HS-5 (cell line): ENCODE measurements around the gene GSTP1.
"Not testable (repeated sequence)": the region's sequence is repeated elsewhere in the genome, so short reads cannot be mapped to it uniquely, and the experiment has no call there.

ENCODE experiments used
- DNase-seq: peaks from one replicate; pipeline ENCODE4 v3.0.0-alpha.2; 2012; ENCODE audit warnings: low read depth

The GSTP1 gene

DNA sequence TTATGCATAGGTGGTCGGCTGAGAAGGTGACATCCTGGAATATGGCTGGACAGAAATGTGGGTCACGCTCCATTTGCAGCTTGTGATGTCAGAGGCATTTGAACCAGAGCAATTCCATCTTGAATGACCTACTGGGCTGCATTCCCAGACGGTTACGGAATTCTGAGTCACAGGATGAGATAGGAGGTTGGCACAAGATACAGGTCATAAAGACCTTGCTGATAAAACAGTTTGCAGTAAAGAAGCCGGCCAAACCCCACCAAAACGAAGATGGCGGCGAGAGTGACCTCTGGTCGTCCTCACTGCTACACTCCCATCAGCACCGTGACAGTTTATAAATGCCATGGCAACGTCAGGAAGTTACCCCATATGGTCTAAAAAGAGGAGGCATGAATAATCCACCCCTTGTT lies 19.9 kb upstream of the GSTP1 start:
- peak; percentile 77 for DNase-seq

DNA sequence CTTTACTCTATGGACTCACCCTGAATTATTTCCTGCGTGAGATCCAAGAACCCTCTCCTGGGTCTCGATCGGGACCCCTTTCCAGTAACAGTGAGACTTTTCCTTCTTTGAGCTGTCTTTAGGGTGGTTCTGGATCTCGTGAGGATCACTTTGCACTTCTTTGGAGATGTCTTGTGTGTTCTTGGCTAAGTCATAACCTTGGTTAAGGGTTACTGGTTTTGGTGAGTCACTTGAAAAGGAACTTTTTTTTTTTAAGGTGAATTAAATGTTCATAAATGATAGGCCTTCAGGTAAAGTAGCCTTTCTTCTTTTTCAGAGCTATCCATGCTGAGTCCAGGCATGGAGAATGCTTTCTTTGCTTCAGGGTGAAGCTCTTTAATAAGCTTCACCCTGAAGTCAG lies 19.4 kb upstream of the GSTP1 start:
- DNase-seq: no peak

DNA sequence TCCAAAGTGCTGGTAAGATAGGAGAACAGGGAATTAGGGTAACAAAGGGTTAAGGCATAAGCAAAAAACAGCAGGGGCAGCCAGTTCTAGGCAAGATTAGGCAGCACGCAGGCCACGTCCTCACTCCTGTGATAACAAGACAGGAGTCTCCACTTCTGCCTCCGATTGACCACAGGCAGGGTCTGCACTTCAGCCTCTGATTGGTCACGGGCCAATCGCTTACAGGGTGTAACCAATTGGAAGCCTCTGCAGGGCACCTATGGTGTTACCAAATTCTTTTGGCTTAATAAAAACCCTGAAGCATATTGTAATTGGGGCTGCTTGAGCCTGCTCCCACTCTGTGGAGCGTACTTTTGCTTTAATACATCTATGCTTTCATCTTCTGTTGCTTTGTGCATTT lies 12.2 kb upstream of the GSTP1 start:
- DNase-seq: no peak

DNA sequence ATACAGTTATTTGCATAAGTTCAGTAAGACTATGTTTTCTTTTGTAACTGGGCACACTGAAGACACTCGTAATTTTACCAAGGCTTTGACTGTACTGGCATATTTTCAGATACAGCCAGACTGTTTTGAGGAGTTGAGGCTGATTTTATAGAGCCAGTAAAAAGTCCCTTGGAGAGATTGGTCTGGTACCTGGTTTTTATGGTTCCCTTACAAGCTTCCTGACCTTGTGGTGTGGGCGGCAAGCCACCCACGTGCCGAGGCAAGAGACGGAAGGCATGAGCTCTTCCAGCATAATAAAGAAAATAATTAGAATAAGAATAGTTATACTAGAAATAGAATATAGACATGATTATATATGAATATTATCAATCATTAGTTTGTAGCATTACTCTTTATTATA lies 11.3 kb upstream of the GSTP1 start:
- DNase-seq: no peak

DNA sequence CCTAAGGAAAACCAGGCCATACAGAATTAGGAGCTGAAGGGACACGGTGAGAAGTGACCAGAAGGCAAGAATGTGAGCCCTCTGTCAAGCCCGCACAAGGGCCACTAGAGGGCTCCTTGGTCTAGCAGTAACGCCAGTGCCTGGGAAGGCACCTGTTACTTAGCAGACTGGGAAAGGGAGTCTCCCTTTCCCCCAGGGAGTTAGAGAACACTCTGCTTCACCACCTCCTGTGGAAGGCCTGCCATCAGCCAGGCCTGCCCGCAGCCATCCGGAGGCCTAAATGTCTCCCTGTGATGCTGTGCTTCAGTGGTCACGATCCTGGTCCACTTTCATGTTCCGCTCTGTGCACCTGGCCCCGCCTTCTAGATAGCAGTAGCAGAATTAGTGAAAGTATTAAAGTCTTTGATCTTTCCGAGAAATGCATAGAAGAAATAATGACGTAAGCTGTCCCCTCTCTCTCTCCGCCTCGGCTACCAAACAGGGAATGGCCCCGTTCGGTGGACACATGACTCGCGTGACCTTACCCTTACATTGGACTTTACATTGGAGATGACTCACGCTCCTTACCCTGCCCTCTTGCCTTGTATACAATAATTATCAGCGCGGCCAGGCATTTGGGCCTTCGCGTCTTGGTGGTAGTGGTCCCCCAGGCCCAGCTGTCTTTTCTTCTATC lies 10.7 kb upstream of the GSTP1 start:
- no peak for DNase-seq

DNA sequence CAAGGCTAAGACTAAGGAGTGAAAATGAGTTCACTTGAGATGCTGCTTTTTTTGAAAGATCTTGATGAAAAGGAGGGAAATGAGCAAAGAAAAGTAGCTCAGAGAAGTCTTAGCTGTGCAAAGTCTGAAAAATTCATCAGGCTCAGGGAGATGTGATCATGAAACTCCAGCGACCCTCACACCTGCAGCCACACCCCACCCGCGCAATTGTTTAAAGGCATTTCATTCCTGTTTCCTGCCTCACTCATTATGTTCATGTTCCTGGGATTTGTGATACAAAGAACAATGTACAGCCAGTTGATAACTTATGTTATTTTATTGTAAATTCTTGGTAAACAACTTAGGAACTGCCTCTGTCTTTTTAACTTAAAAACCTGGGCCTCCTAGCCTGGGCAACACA lies 8.7 kb upstream of the GSTP1 start:
- no peak for DNase-seq

DNA sequence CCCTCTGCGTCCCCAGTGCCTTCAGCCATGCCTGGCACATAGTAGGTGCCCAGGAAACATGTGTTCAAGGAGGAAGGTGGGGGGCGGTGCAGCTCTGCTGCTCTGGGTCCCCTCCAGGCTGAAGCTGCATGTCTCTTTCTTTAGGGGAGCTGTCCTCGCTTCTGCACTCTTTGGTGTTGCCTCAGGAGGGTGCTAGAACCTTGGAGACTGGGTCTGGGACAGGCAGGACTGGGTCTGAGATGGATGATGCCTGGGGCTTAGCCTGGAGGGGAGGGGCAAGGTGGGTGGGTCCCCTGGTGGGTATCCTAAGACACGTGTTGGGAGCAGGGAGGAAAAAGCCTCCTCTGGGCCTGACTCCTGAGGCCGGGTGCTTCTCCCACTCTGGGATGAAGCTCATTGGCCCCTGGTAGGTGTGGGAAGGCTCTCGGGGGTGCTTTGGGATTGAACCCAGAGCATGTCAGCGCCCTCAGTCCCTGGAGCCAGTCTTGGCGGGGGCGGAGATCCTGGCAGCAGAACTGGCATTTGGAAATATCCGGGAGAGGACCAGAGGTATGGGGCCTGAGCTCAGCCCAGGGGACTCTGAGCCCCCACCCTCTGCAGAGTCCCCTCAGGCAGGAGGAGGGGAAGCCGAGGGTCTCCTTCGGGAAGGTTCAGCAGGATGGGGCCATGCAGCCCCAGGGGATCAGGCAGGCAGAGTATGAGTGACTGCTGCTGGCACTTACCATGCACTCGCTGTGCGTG lies 6.7 kb upstream of the GSTP1 start:
- no peak for DNase-seq

DNA sequence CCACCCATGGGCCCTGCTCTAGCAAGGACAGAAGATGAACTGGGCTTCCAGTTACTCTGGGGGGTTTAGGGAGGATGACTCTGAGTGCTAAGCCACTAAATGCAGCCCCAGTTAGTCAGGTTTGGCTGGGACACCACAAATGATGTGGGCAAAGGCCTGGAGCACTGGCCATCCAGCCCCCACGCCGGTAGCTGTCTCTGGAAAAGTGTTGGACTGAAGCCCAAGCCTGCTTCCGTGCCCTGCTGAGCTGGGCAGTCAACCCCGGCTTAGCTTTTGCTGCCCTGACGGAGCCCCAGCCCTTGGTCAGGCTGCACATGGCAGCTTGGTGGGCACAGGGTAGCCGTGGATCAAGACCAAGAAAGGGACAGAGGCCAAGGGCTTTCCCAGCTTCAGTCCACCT lies 5.7 kb upstream of the GSTP1 start:
- DNase-seq: no peak

DNA sequence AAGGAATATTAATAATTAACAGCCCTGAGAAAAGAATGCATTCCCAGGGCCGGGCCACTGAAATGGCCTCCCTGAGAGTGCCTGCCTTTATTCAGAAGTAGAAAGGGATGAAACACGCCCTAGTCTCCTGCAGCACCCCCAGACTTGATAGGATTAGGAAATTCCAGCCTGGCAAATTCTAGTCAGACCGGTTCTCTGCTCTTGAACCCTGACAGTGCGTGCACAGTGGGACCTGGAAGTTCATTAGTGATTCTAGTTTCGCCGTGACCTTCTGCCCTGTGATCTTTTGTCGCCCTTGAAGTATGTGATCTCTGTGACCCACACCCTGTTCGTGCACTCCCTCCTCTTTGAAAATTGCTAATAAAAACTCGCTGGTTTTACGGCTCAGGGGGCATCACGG lies 2.1 kb upstream of the GSTP1 start:
- no peak for DNase-seq

DNA sequence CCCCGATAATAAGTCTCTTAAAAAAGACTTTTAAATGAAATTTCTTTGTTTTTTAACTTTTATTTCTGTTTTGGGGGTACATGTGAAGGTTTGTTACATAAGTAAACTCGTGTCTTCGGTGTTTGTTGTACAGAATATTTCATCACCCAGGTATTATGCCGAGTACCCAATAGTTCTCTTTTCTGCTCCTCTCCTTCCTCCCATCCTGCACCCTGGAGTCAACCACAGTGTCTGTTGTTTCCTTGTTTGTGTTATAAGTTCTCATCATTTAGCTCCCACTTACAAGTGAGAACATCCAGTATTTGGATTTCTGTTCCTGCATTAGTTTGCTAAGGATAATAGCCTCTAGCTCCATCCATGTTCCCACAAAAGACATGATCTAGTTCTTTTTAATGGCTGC lies 1.6 kb upstream of the GSTP1 start:
- DNase-seq: no peak

DNA sequence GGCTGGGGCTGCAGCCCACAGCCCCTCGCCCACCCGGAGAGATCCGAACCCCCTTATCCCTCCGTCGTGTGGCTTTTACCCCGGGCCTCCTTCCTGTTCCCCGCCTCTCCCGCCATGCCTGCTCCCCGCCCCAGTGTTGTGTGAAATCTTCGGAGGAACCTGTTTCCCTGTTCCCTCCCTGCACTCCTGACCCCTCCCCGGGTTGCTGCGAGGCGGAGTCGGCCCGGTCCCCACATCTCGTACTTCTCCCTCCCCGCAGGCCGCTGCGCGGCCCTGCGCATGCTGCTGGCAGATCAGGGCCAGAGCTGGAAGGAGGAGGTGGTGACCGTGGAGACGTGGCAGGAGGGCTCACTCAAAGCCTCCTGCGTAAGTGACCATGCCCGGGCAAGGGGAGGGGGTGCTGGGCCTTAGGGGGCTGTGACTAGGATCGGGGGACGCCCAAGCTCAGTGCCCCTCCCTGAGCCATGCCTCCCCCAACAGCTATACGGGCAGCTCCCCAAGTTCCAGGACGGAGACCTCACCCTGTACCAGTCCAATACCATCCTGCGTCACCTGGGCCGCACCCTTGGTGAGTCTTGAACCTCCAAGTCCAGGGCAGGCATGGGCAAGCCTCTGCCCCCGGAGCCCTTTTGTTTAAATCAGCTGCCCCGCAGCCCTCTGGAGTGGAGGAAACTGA lies 731 bp downstream of the GSTP1 start:
- DNase-seq: no peak

DNA sequence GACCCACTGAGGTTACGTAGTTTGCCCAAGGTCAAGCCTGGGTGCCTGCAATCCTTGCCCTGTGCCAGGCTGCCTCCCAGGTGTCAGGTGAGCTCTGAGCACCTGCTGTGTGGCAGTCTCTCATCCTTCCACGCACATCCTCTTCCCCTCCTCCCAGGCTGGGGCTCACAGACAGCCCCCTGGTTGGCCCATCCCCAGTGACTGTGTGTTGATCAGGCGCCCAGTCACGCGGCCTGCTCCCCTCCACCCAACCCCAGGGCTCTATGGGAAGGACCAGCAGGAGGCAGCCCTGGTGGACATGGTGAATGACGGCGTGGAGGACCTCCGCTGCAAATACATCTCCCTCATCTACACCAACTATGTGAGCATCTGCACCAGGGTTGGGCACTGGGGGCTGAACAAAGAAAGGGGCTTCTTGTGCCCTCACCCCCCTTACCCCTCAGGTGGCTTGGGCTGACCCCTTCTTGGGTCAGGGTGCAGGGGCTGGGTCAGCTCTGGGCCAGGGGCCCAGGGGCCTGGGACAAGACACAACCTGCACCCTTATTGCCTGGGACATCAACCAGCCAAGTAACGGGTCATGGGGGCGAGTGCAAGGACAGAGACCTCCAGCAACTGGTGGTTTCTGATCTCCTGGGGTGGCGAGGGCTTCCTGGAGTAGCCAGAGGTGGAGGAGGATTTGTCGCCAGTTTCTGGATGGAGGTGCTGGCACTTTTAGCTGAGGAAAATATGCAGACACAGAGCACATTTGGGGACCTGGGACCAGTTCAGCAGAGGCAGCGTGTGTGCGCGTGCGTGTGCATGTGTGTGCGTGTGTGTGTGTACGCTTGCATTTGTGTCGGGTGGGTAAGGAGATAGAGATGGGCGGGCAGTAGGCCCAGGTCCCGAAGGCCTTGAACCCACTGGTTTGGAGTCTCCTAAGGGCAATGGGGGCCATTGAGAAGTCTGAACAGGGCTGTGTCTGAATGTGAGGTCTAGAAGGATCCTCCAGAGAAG lies 1.6 kb downstream of the GSTP1 start:
- DNase-seq: no peak

DNA sequence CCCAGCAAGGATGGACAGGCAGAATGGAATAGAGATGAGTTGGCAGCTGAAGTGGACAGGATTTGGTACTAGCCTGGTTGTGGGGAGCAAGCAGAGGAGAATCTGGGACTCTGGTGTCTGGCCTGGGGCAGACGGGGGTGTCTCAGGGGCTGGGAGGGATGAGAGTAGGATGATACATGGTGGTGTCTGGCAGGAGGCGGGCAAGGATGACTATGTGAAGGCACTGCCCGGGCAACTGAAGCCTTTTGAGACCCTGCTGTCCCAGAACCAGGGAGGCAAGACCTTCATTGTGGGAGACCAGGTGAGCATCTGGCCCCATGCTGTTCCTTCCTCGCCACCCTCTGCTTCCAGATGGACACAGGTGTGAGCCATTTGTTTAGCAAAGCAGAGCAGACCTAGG lies 2.3 kb downstream of the GSTP1 start:
- DNase-seq: no peak

DNA sequence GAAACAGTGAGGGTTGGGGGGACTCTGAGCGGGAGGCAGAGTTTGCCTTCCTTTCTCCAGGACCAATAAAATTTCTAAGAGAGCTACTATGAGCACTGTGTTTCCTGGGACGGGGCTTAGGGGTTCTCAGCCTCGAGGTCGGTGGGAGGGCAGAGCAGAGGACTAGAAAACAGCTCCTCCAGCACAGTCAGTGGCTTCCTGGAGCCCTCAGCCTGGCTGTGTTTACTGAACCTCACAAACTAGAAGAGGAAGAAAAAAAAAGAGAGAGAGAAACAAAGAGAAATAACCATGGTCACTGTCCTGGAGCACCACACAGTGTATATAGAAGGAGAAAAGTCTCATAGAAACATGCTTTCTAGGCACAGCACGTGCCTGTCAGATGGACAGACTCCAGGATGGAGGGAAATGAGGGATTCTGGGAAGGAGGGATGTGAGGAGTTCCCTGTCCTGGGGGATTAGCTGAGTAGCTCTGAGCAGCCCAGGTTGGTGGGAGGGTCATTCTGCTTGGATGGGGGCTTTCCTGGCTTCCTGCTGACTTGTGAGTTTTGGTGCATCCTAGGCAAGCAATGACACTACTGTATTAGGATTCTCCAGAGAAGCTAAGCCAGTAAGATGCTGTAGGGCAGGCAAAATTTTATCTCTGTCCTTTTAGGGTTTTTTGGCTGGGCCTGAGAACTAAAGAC lies 3.1 kb downstream of the GSTP1 start:
- no peak for DNase-seq

DNA sequence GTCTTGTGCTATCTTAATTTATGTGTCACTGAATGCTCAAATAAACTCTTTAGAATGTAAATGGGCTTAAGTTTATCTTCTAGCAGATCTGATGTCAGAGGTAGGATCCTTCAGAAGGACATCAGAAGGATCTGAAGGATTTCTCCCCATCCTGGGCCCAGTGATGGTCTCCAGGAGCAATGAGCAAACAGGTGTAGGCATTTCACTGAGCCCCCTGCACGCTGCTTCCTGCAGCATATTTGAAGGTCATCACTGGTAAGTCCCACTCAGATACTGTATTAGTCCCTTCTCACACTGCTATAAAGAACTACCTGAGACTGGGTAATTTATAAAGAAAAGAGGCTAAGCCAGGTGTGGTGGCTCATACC lies 4.5 kb downstream of the GSTP1 start:
- no peak for DNase-seq

DNA sequence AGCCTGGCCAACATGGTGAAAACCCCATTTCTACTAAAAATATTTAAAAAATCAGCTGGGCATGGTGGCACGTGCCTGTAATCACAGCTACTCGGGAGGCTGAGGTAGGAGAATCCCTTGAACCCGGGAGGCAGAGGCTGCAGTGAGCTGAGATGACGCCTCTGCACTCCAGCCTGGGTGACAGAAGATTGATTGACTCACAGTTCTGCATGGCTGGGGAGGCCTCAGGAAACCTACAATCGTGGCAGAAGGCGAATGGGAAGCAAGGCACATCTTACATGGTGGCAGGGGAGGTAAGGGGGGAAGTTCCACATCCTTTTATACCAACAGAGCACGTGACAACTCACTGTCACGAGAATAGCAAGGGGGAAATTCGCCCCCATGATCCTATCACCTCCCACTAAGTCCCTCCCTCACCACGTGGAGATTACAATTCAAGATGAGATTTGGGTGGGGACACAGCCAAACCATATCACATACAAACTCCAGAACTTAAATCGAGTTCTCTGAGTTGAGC lies 5.3 kb downstream of the GSTP1 start:
- DNase-seq: not testable (repeated sequence)

DNA sequence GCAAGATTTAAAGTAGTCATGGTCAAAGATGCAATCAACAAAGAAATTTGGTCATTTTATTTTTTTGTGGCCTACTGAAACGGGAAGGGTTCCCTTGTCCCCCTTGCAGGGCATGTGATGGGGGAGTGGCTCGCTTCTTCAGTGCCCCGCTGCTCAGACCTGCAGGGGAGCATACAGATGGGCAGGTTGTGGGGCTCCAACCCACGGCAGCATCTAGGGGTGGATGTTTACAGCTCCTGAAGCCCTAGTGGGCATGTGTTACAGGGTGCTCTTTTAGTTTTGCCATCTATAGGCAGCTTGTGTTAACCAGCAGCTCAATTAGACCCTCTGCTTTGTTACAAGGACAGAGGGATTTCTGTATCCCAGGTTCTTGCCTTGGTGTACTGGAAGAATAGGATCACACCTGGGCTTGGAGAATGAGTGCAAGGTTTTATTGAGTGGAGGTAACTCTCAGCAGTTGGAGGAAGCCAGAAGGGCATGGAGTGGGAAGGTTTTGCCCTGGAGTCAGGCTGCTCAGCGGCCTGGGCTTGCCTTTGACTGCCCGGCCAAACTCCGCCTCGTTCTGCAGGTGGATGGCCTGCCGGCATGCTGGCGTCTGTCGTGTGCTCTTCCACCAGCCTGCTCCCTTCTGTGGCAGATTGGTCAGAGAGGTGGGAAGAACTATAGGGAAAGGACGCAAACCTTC lies 9.4 kb downstream of the GSTP1 start:
- no peak for DNase-seq

DNA sequence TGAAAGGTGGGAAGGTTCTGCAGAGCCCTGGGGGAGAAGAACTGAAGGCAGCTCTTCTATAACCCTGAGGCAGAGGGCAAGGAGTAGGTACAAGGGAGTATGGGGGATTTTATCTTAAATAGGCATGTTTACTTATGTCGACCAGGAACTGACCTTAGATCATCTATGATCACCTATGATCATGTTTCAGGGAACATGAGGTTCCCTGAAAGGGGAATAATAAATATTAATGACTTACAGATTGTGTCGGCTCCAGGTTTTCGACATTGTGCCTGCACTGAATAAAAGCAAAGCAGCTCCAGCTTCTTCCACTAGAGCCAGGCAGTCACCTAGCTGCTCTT lies 9.9 kb downstream of the GSTP1 start:
- DNase-seq: no peak

DNA sequence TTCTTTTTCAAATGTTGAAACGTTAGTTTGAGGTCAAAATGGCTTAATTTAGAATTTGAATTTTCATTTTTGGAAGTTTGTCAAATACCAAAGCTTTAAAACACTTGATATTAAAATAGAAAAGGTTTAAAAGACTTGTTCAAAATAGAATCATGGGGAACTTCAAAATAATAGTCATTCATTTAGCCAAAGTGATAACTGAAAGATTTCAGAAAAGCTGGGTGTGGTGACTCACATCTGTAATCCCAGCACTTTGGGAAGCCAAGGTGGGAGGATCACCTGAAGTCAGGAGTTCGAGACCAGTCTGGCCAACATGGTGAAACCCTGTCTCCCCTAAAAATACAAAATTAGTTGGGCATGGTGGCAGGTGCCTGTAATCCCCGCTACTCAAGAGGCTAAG lies 10.9 kb downstream of the GSTP1 start:
- DNase-seq: no peak

DNA sequence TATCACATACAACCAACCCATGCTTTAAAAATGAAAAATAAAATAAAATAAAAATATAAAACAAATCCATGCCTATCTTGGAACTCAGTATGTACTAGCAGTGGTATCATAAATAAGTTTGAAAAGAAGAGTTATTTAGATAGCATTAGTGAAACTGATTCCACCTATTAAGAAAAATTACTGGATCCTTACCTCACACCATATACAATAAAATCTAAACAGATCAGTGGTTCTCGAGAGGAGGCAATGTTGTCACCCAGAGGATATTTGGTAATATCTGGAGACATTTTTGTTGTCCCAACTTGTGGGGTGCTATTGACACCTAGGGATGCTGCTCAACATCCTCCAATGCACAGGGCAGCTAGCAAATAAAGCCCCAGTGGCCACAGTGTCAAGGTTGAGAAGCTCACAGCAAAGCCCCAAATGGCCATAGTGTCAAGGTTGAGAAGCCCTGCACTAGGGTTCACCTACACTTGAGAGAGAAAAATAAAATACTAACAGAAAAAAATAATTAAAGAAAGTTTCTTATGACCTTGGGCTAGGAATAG lies 13.2 kb downstream of the GSTP1 start:
- DNase-seq: no peak

DNA sequence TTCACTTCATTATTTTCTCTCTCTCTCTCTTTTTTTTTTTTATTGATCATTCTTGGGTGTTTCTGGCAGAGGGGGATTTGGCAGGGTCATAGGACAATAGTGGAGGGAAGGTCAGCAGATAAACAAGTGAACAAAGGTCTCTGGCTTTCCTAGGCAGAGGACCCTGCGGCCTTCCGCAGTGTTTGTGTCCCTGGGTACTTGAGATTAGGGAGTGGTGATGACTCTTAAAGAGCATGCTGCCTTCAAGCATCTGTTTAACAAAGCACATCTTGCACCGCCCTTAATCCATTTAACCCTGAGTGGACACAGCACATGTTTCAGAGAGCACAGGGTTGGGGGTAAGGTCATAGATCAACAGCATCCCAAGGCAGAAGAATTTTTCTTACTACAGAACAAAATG lies 13.8 kb downstream of the GSTP1 start:
- not testable (repeated sequence) for DNase-seq
